CD4-positive, alpha-beta memory T cell (primary cell): ENCODE data around the gene XRCC6. TPM values are rescaled to one million over a fixed set of nuclear protein-coding genes. Genes with fewer than 3 reads are reported as not detected.

ENCODE experiments used
- CTCF ChIA-PET: fragments of 350-600 bp; sonication (Branson Sonifier 250); formaldehyde crosslinking; loops from one replicate; lab custom pipeline; 2021; ENCODE audit warnings: inconsistent platforms; ENCODE audit not compliant: partially characterized antibody; lab: Charles Lee
- POLR2A ChIA-PET: fragments of 350-600 bp; sonication (Branson Sonifier 250); formaldehyde crosslinking; loops from one replicate; lab custom pipeline; 2021; ENCODE audit not compliant: partially characterized antibody; lab: Charles Lee
- DNase-seq, 5 donors: peaks; one replicate each; pipeline versions ENCODE4 v3.0.0 to v3.0.0-alpha.2; 2020 to 2022; ENCODE audit warnings: mixed read lengths in 1 of 5
- H3K27ac ChIP-seq: one replicate; pipeline ENCODE4 v1.7.0; 2013; ENCODE audit warnings: low read depth, low read length
- H3K27me3 ChIP-seq: 2 replicates; pipeline ENCODE4 v1.7.0; 2013; ENCODE audit warnings: mild to moderate bottlenecking, low read length, moderate library complexity; ENCODE audit not compliant: insufficient read depth
- H3K36me3 ChIP-seq: 2 replicates; pipeline ENCODE4 v1.7.0; 2013; ENCODE audit warnings: mild to moderate bottlenecking, low read length, moderate library complexity; ENCODE audit not compliant: insufficient read depth
- H3K4me1 ChIP-seq: 2 replicates; pipeline ENCODE4 v1.7.0; 2013; ENCODE audit warnings: mild to moderate bottlenecking, low read length, moderate library complexity; ENCODE audit not compliant: insufficient read depth
- H3K4me3 ChIP-seq, 2 donors: one replicate each; pipeline ENCODE4 v1.7.0; 2013; ENCODE audit warnings: low read length in 2 of 2, mild to moderate bottlenecking in 1 of 2
- H3K9me3 ChIP-seq, 2 donors: one replicate each; pipeline ENCODE4 v1.7.0; 2013; ENCODE audit warnings: low read length in 2 of 2, control low read depth in 1 of 2; ENCODE audit not compliant: control insufficient read depth in 1 of 2
- H3K27ac Mint-ChIP-seq, 7 donors: one replicate each; pipeline ENCODE4 v1.8.0; 2020 to 2021; ENCODE audit warnings: mixed read lengths in 7 of 7, mild to moderate bottlenecking in 6 of 7, inconsistent platforms in 3 of 7, moderate library complexity in 3 of 7
- H3K27me3 Mint-ChIP-seq, 2 donors: one replicate each; pipeline ENCODE4 v1.8.0; 2020 to 2021; ENCODE audit warnings: mixed read lengths in 2 of 2
- H3K36me3 Mint-ChIP-seq, 2 donors: one replicate each; pipeline ENCODE4 v1.8.0; 2020 to 2021; ENCODE audit warnings: mixed read lengths in 2 of 2, inconsistent platforms in 1 of 2, mild to moderate bottlenecking in 1 of 2
- H3K4me1 Mint-ChIP-seq, 4 donors: one replicate each; pipeline ENCODE4 v1.8.0; 2020 to 2021; ENCODE audit warnings: mixed read lengths in 4 of 4, mild to moderate bottlenecking in 1 of 4
- H3K4me3 Mint-ChIP-seq, 8 donors: one replicate each; pipeline ENCODE4 v1.8.0; 2020 to 2021; ENCODE audit warnings: mixed read lengths in 8 of 8, mild to moderate bottlenecking in 7 of 8, moderate library complexity in 6 of 8, inconsistent platforms in 3 of 8
- H3K9me3 Mint-ChIP-seq, 8 donors: one replicate each; pipeline ENCODE4 v1.8.0; 2020 to 2021; ENCODE audit warnings: mixed read lengths in 8 of 8, mild to moderate bottlenecking in 5 of 8, inconsistent platforms in 3 of 8, moderate library complexity in 1 of 8
- intact Hi-C: fragments of 100-400 bp; cut with micrococcal nuclease; formaldehyde crosslinking; loops from one replicate; pipeline ENCODE4 v1.15.1; 2023
- polyA plus RNA-seq, 2 donors: library from polyadenylated mRNA; unstranded; fragments of 300-500 nt; fragmentation: Illumina TruSeq; gene quantifications; one replicate each; pipeline ENCODE4 v1.2.3, GENCODE V29; 2021
- total RNA-seq, 2 experiments: library from RNA; stranded (reverse); gene quantifications; one replicate each; pipeline ENCODE4 v1.2.3, GENCODE V29; 2021

XRCC6 gene
- total and polyA plus RNA-seq, 4 experiments from 2014 or later = 174 to 593 (median 311) TPM

- ChIA-PET CTCF (interaction anchor here (1.0 to 5.5 kb wide), 14 partner anchors 12 to 745 kb away, joined by 3 to 143 read pairs (median 10); partner anchors contain the start of genes CCDC134, SNU13 and TNFRSF13C), POLR2A (interaction anchor here (0.7 to 4.4 kb wide), 8 partner anchors 11 to 241 kb away, joined by 3 to 73 read pairs (median 18); partner anchors contain the start of genes ACO2, CCDC134, PHF5A and SNU13)
- Mint-ChIP-seq H3K9me3 (no peaks in the 10 kb centered on the region), H3K27ac (peak within 1 kb of the TSS; percentile 78 to 97 (median 93)), H3K4me1 (peaks cover 9 to 21% (median 13%) of the 10 kb centered on the region in 4 donors), H3K4me3 (peak within 1 kb of the TSS; percentile 31 to 92 (median 83)), H3K36me3 (peaks cover 0 to 4% of the 10 kb centered on the region in 2 donors), H3K27me3 (no peaks in the 10 kb centered on the region)
- Histone ChIP-seq H3K27me3 (no peaks in the 10 kb centered on the region), H3K36me3 (no peaks in the 10 kb centered on the region), H3K4me3 (peak within 1 kb of the TSS in 1 of 2 donors; percentile 13), H3K4me1 (peaks cover 14% of the 10 kb centered on the region), H3K9me3 (no peaks in the 10 kb centered on the region), H3K27ac (no peak within 1 kb of the TSS)
- intact Hi-C loops = loop anchor here (5.0 kb wide), 1 partner anchor 103 kb away; the partner anchor contains the start of gene CCDC134
- DNase-seq = peak; percentile 86 to 89 (median 89)
Measured at GRCh38 chr22:41699264-41700107, 78.4 kb downstream of the XRCC6 start, which contains the start of gene MEI1. TSS of gene MEI1 (plus strand) at chr22:41699503. CDS start at chr22:41699539, 36 bp downstream.

GRCh38 chr22:41700108-41700364 is 78.9 kb downstream of the XRCC6 start:
- H3K9me3 Mint-ChIP-seq = no peaks in the 10 kb centered on the region
- Histone ChIP-seq H3K9me3 (no peaks in the 10 kb centered on the region), H3K27me3 (no peaks in the 10 kb centered on the region), H3K4me3 (no peak overlapping the region), H3K36me3 (no peaks in the 10 kb centered on the region), H3K27ac (no peak overlapping the region), H3K4me1 (peaks cover 14% of the 10 kb centered on the region)
- ChIA-PET POLR2A (interaction anchor here (1.6 to 4.4 kb wide), 5 partner anchors 12 to 240 kb away, joined by 5 to 73 read pairs (median 26); partner anchors contain the start of genes SNU13 and SREBF2), CTCF (interaction anchor here (1.0 to 5.5 kb wide), 4 partner anchors 14 to 48 kb away, joined by 3 to 59 read pairs (median 8); no protein-coding TSS in a partner anchor)
- H3K27me3 Mint-ChIP-seq = no peaks in the 10 kb centered on the region
- H3K4me3 Mint-ChIP-seq = no peak overlapping the region
- DNase-seq = no peak
- intact Hi-C loops = no loop called here
- peaks cover 0 to 4% of the 10 kb centered on the region in 2 donors for H3K36me3 Mint-ChIP-seq
- peaks cover 9 to 21% (median 13%) of the 10 kb centered on the region in 4 donors for H3K4me1 Mint-ChIP-seq
- peak overlapping the region in 1 of 7 donors; percentile 35 for H3K27ac Mint-ChIP-seq

DNA sequence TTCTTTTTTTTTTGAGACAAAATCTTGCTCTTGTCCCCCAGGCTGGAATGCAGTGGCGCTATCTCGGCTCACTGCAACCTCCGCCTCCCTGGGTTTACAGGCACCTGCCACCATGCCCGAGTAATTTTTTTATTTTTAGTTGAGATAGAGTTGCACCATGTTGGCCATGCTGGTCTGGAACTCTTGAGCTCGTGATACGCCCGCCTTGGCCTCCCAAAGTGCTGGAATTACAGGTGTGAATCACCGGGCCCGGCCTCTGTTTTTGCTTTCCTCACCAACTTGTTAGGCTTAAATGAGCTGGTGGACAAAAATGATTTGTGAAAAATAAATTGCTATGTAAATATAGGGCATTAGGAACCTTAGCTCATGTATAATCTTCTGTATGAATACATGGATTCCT is 81.7 kb downstream of the XRCC6 start:
- no peaks in the 10 kb centered on the region for H3K9me3 ChIP-seq
- no peaks in the 10 kb centered on the region for H3K36me3 Mint-ChIP-seq
- peaks cover 5 to 9% (median 6%) of the 10 kb centered on the region in 4 donors for H3K4me1 Mint-ChIP-seq
- H3K27ac ChIP-seq = no peak overlapping the region
- no peaks in the 10 kb centered on the region for H3K27me3 ChIP-seq
- H3K4me3 ChIP-seq = no peak overlapping the region
- intact Hi-C loops = no loop called here
- DNase-seq = no peak
- H3K36me3 ChIP-seq = no peaks in the 10 kb centered on the region
- H3K27me3 Mint-ChIP-seq = no peaks in the 10 kb centered on the region
- ChIA-PET CTCF (no interaction called here), POLR2A (interaction anchor here (1.0 kb wide), 1 partner anchor 15 kb away, joined by 3 read pairs; no protein-coding TSS in a partner anchor)
- H3K9me3 Mint-ChIP-seq = no peaks in the 10 kb centered on the region
- no peak overlapping the region for H3K27ac Mint-ChIP-seq
- H3K4me3 Mint-ChIP-seq = no peak overlapping the region
- peaks cover 4% of the 10 kb centered on the region for H3K4me1 ChIP-seq

GRCh38 chr22:41709341-41709740 is 88.2 kb downstream of the XRCC6 start:
- Mint-ChIP-seq H3K9me3 (no peaks in the 10 kb centered on the region), H3K4me1 (no peaks in the 10 kb centered on the region), H3K36me3 (no peaks in the 10 kb centered on the region), H3K27ac (peak overlapping the region in 1 of 7 donors; percentile 11), H3K27me3 (no peaks in the 10 kb centered on the region), H3K4me3 (no peak overlapping the region)
- H3K36me3 ChIP-seq = no peaks in the 10 kb centered on the region
- no peak overlapping the region for H3K4me3 ChIP-seq
- ChIA-PET POLR2A (no interaction called here), CTCF (no interaction called here)
- H3K9me3 ChIP-seq = no peaks in the 10 kb centered on the region
- no peak overlapping the region for H3K27ac ChIP-seq
- no peaks in the 10 kb centered on the region for H3K4me1 ChIP-seq
- no peak for DNase-seq
- no peaks in the 10 kb centered on the region for H3K27me3 ChIP-seq
- intact Hi-C loops = no loop called here

DNA sequence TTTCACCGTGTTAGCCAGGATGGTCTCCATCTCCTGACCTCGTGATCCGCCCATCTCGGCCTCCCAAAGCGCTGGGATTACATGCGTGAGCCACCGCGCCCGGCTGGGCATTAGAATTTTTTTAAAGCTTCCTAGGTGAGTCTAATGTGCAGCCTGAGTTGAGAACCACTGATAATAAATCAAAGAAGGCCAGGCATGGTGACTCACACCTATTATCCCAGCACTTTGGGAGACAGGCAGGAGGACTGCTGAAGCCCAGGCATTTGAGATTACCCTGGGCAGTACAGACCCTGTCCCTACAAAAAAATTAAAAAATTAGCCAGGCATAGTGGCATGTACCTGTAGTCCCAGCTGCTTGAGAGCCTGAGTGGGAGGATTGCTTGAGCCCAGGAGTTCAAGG is 91.9 kb downstream of the XRCC6 start:
- POLR2A ChIA-PET = no interaction called here
- Mint-ChIP-seq H3K36me3 (no peaks in the 10 kb centered on the region), H3K4me3 (no peak overlapping the region), H3K4me1 (no peaks in the 10 kb centered on the region), H3K9me3 (no peaks in the 10 kb centered on the region), H3K27me3 (no peaks in the 10 kb centered on the region), H3K27ac (no peak overlapping the region)
- Histone ChIP-seq H3K4me3 (no peak overlapping the region), H3K9me3 (no peaks in the 10 kb centered on the region), H3K27ac (no peak overlapping the region), H3K36me3 (no peaks in the 10 kb centered on the region), H3K27me3 (no peaks in the 10 kb centered on the region), H3K4me1 (no peaks in the 10 kb centered on the region)
- intact Hi-C loops = no loop called here
- no peak for DNase-seq
- CTCF ChIA-PET = interaction anchor here (1.8 to 2.7 kb wide), 3 partner anchors 14 to 31 kb away, joined by 4 to 14 read pairs (median 6); partner anchors contain the start of gene MEI1

Other genes with a start within 250 kb of the XRCC6 start
- gene TEF, start 239.4 kb upstream of the XRCC6 start, total RNA-seq = 1 to 10 TPM; 6.5 to 8.8 TPM
- gene TEF, start 239.4 kb upstream of the XRCC6 start, polyA plus RNA-seq = 1 to 10 TPM; 4.4 to 6.4 TPM
- 10 to 100 TPM; 37.5 to 38.7 TPM for gene TOB2, start 174.5 kb upstream of the XRCC6 start, total RNA-seq
- gene TOB2, start 174.5 kb upstream of the XRCC6 start, polyA plus RNA-seq = 10 to 100 TPM in 1 of 2 donors, 1 to 10 TPM in 1; 9.6 to 26.5 TPM
- 10 to 100 TPM; 37.7 to 39.2 TPM for gene PHF5A, start 152.6 kb upstream of the XRCC6 start, total RNA-seq
- 10 to 100 TPM; 19.7 to 31.6 TPM for gene PHF5A, start 152.6 kb upstream of the XRCC6 start, polyA plus RNA-seq
- 10 to 100 TPM; 64.8 to 65.0 TPM for gene ACO2, start 152.2 kb upstream of the XRCC6 start, total RNA-seq
- 10 to 100 TPM; 79.6 to 81.2 TPM for gene ACO2, start 152.2 kb upstream of the XRCC6 start, polyA plus RNA-seq
- 10 to 100 TPM; 43.6 to 43.7 TPM for gene POLR3H, start 76.8 kb upstream of the XRCC6 start, total RNA-seq
- 10 to 100 TPM; 20.7 to 21.8 TPM for gene POLR3H, start 76.8 kb upstream of the XRCC6 start, polyA plus RNA-seq
- not detected for gene CSDC2, start 60.3 kb upstream of the XRCC6 start, total RNA-seq
- gene CSDC2, start 60.3 kb upstream of the XRCC6 start, polyA plus RNA-seq = not detected
- 10 to 100 TPM; 31.7 to 32.9 TPM for gene PMM1, start 31.5 kb upstream of the XRCC6 start, total RNA-seq
- 10 to 100 TPM; 32.0 to 45.7 TPM for gene PMM1, start 31.5 kb upstream of the XRCC6 start, polyA plus RNA-seq
- 10 to 100 TPM; 26.2 to 28.7 TPM for gene DESI1, start 252 bp upstream of the XRCC6 start, total RNA-seq
- 10 to 100 TPM in 1 of 2 donors, 1 to 10 TPM in 1; 9.5 to 13.6 TPM for gene DESI1, start 252 bp upstream of the XRCC6 start, polyA plus RNA-seq
- gene SNU13, start 67.6 kb downstream of the XRCC6 start, total RNA-seq = 100 to 1,000 TPM; 123 to 129 TPM
- gene SNU13, start 67.6 kb downstream of the XRCC6 start, polyA plus RNA-seq = 100 to 1,000 TPM; 290 to 298 TPM
- gene MEI1, start 78.2 kb downstream of the XRCC6 start, total RNA-seq = 10 to 100 TPM; 79.2 to 79.6 TPM
- 100 to 1,000 TPM; 156 to 286 TPM for gene MEI1, start 78.2 kb downstream of the XRCC6 start, polyA plus RNA-seq
- gene CCDC134, start 179.4 kb downstream of the XRCC6 start, total RNA-seq = 10 to 100 TPM; 23.2 to 27.8 TPM
- gene CCDC134, start 179.4 kb downstream of the XRCC6 start, polyA plus RNA-seq = 1 to 10 TPM; 1.2 to 2.7 TPM
- gene SREBF2, start 211.8 kb downstream of the XRCC6 start, total RNA-seq = 100 to 1,000 TPM; 109 to 112 TPM
- gene SREBF2, start 211.8 kb downstream of the XRCC6 start, polyA plus RNA-seq = 10 to 100 TPM; 14.5 to 23.6 TPM